HG03060 (cell line): ENCODE data around the gene EXOSC7.

Source experiments
- ATAC-seq: cut with Tn5 transposase; IDR thresholded peaks from one replicate; pipeline ENCODE4 v1.9.1; 2021; ENCODE audit warnings: low read depth, moderate number of reproducible peaks; ENCODE audit not compliant: unreplicated experiment

Gene EXOSC7

GRCh38 chr3:45020534-45020933 is 44.5 kb downstream of the EXOSC7 start:
- no peak for ATAC-seq

GRCh38 chr3:45021524-45022297 is 45.7 kb downstream of the EXOSC7 start:
- ATAC-seq = no peak

GRCh38 chr3:45023675-45024074 is 47.6 kb downstream of the EXOSC7 start:
- ATAC-seq = no peak

- ATAC-seq = no peak
These were observed 48.7 kb downstream of the EXOSC7 start for GRCh38 chr3:45024542-45025255.

- no peak for ATAC-seq
These were observed 50.0 kb downstream of the EXOSC7 start, which contains the start of gene CLEC3B for GRCh38 chr3:45026038-45026437. Gene CLEC3B (plus strand): TSS chr3:45026303. CDS start chr3:45026363, 60 bp downstream.

GRCh38 chr3:45026957-45027356 is 50.9 kb downstream of the EXOSC7 start:
- ATAC-seq = no peak

GRCh38 chr3:45027441-45027840 is 51.4 kb downstream of the EXOSC7 start:
- no peak for ATAC-seq

- no peak for ATAC-seq
These were observed 53.2 kb downstream of the EXOSC7 start for GRCh38 chr3:45029216-45029615.

- ATAC-seq = no peak
These were observed 53.6 kb downstream of the EXOSC7 start for GRCh38 chr3:45029661-45030060.

GRCh38 chr3:45031531-45031930 is 55.5 kb downstream of the EXOSC7 start:
- no peak for ATAC-seq

GRCh38 chr3:45032113-45032512 is 56.1 kb downstream of the EXOSC7 start:
- no peak for ATAC-seq

- ATAC-seq = no peak
These were observed 57.7 kb downstream of the EXOSC7 start for GRCh38 chr3:45033791-45034190.

GRCh38 chr3:45034612-45035252 is 58.7 kb downstream of the EXOSC7 start:
- ATAC-seq = no peak

- no peak for ATAC-seq
These were observed 59.6 kb downstream of the EXOSC7 start for GRCh38 chr3:45035441-45036301.

- ATAC-seq = no peak
These were observed 61.8 kb downstream of the EXOSC7 start for GRCh38 chr3:45037720-45038455.

GRCh38 chr3:45041666-45042065 is 65.6 kb downstream of the EXOSC7 start:
- no peak for ATAC-seq

GRCh38 chr3:45042162-45042561 is 66.1 kb downstream of the EXOSC7 start:
- no peak for ATAC-seq

GRCh38 chr3:45043728-45044299 is 67.8 kb downstream of the EXOSC7 start:
- ATAC-seq = no peak

- ATAC-seq = no peak
These were observed 72.2 kb downstream of the EXOSC7 start for GRCh38 chr3:45048244-45048643.
